Hematopoietic multipotent progenitor cell treated with erythropoietin and hydrocortisone succinate and interleukin-3 and kit ligand, for 17 days (in vitro differentiated cells): Measurements from ENCODE around the gene ADH7.
"Not testable (repeated sequence)": the region's sequence is repeated elsewhere in the genome, so short reads cannot be mapped to it uniquely, and the experiment has no call there.

Experiments
- DNase-seq: peaks from one replicate; pipeline ENCODE4 v3.0.0-alpha.2; 2015; ENCODE audit warnings: low spot score

The ADH7 gene

GRCh38 chr4:99415762-99416161 is 19.4 kb downstream of the ADH7 start:
- not testable (repeated sequence) for DNase-seq

DNA sequence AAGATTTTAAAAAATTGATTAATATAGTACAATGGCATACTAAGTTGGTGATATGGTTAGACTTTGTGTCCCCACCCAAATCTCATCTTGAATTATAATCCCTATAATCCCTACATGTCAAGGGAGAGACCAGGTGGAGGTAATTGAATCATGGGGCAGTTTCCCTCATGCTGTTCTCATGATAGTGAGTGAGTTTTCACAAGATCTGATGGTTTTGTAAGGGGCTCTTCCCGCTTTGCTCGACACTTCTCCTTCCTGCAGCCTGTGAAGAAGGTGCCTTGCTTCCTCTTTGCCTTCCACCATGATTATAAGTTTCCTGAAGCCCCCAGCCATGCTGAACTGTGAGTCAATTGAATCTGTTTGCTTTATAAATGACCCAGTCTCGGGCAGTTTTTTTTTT is 20.2 kb downstream of the ADH7 start:
- DNase-seq = not testable (repeated sequence)

GRCh38 chr4:99414401-99414800 is 20.7 kb downstream of the ADH7 start:
- no peak for DNase-seq

DNA sequence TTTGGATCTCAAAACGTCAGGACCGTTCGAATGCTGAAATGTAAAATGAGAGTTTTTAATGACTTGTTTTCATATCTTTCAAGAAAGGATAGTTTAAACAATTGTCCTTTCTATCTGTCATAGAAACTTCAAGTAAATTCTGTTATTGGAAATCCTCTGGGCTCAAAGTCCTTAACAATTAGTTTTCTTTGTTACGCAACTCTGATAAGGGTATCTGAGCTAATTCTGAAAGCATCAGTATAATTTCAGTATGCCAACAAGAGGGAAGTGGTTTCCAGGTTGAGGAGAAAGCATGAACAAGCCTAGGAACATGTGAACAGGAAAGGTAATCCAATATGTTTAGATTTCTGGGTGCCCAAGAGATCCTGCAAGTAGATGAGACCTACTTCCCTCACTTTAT is 22.0 kb downstream of the ADH7 start:
- no peak for DNase-seq

DNA sequence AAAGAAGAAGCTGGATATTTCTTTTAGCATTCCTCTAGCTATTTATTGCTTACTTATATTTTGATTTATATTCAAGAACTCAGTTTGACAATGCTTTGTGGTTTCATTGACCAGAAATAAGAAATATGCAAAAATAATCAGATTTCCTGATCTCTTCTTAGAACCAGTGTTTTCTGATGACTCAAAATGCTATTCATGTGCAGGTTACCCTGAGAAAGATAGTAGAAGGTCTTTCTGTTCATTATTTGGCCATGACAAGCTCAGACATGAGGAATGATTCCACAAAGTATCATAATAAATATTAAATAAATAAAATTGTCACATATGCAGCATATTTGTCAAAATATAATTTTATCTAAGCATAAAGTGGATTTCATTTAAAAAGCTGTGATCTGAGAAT is 24.1 kb downstream of the ADH7 start:
- DNase-seq = no peak

DNA sequence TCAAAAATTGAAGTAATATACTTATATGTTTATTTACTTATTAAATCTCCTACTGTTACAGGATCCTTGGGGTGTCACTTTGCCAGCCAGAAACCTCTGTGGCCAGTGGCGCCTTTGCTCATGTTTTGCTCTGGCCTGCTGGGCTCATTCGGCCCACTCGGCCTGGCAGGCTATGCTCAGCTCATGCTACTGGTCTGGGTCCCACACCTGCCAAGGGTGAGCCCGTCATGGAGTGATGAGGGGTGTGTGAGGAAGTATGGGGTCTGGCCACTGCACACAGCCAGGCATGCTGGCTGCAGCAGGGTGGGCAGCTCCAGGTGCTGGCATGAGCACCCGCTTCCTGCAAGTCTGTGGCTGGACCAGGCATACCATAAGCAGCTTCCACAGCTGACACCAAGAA is 25.1 kb downstream of the ADH7 start:
- no peak for DNase-seq

GRCh38 chr4:99408346-99408745 is 26.8 kb downstream of the ADH7 start:
- no peak for DNase-seq

- DNase-seq = peak; percentile 42
These were observed 29.6 kb downstream of the ADH7 start for GRCh38 chr4:99405433-99406115.

GRCh38 chr4:99404595-99405287 is 30.4 kb downstream of the ADH7 start:
- DNase-seq = no peak

- no peak for DNase-seq
These were observed 31.6 kb downstream of the ADH7 start for GRCh38 chr4:99403380-99404184.

DNA sequence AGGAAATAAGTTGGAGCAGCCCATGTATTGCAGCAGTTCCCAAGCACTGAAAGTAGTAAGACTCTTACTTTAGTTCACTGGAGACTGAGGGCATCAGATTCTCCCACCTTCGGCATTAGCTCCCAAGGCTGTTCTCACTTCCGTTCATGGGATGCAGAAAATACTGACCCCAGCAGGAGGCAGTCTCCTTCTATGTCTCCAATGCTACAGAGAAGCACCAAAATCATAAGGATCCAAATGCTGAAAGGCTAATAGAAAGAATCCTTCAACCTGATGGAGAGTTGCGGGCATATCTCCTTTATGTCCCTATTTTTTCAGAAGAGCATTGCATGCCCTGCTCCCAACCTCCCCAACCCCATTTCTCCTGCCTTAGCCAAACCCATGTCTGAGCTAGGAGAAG is 32.4 kb downstream of the ADH7 start:
- DNase-seq = no peak

- no peak for DNase-seq
These were observed 34.3 kb downstream of the ADH7 start for GRCh38 chr4:99400831-99401230.

DNA sequence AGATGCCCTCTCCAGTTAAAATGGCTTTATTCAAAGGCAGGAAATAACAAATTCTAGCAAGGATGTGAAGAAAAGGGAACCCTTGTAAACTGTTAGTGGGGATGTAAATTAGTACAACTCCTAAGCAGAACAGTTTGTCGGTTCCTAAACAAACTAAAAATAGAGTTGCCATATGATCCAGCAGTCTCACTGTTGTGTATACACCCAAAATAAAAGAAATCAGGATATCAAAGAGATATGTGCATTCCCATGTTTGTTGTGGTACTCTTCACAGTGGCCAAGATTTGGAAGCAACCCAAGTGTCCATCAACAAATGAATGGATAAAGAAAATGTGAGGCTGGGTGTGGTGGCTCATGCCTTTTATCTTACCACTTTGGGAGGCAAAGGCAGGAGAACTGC is 36.1 kb downstream of the ADH7 start:
- DNase-seq = no peak

DNA sequence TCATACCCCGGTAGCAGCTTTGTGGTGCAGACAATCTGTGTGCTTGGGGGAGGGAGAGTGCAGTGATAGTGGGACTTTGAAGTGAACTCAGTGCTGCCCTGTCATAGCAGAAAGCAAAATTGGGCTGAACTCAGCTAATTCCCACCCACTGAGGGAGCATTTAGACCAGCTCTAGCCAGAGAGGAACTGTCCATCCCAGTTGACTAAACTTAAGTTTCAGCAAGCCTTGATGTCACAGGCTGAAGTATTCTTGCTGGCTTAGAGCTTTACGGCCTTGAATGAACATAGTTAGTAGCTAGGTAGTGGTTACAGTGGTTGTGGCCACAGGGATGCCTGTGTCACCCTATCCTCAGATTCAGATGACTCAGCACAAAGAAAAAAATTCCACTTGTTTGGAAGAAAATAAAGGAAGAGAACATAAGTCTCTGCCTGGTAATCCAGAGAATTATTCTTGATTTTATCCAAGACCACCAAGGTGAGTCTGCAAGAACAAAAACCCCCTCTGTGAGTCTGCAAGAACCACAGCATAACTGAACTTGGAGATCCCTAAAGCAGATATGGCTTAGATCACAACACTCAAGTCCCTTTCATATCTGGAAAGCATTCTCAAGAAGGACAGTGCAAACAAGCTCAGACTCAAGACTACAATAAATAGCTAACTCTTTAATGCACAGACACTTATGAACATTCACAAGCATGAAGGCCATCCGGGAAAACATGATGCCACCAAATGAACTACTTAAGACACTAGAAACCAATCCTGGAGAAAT is 39.4 kb downstream of the ADH7 start:
- DNase-seq = no peak

DNA sequence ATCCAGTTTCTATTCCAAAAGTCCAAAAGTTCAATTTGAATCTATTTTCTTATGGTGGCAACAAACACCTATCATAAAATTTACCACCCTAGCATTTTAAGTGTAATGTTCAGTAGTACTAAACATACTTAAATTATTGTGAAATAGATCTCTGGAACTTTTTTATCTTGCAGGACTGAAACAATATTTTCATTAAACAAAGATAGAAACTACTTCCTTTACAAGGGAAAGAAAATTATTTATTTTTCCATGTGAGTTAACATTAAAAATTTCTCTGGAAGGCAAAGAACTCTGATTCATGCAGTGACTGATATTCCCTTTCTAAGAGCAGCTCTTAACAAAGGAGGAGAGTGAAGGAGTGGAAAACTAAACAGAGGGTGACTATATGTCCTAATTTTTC is 40.2 kb downstream of the ADH7 start:
- no peak for DNase-seq

DNA sequence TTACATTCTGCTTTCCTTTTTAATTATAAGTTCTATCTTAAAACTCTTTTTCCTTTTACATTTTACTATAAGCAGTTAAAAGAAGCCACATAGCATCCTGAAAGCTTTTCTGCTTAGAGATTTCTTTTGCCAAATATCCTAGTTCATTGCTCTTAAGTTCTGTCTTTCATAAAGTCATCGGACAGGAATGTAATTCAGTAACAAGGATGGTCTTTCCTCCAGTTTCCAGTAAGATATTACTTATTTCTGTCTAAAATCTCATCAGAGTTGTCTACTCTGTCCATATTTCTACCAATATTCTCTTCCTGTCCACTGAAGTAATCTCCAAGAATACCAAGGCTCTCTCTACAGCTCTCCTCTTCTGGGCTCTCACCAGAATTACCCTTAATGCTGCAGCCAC is 45.1 kb downstream of the ADH7 start:
- no peak for DNase-seq

- DNase-seq = no peak
These were observed 45.5 kb downstream of the ADH7 start for GRCh38 chr4:99389606-99390005.

DNA sequence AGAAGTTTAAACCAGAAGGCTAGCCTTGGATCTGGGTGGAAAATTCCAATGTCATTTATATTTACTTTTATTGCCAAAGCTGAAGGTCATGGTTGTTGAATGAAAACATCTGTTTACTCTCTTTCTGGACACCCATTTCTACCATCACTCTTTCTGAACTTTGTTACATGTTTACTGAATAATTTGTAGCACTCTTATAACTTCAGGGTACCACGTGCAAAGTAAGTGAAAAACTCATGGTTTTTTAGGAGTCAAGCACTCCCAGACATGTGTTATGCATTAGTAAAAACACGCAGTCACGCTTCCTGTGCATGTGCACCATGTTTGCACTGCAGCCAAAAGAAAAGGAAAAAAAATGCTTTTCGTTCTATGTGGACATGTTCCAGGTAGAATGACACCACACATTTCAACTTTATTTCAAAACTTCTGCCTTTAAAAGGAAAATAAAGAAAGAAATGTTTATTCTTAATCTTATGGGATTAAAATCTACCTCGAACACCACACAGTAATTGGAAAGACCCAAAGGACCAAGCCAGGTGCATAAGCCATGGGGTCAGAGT is 51.2 kb downstream of the ADH7 start:
- DNase-seq = no peak

GRCh38 chr4:99383399-99383798 is 51.7 kb downstream of the ADH7 start:
- no peak for DNase-seq

DNA sequence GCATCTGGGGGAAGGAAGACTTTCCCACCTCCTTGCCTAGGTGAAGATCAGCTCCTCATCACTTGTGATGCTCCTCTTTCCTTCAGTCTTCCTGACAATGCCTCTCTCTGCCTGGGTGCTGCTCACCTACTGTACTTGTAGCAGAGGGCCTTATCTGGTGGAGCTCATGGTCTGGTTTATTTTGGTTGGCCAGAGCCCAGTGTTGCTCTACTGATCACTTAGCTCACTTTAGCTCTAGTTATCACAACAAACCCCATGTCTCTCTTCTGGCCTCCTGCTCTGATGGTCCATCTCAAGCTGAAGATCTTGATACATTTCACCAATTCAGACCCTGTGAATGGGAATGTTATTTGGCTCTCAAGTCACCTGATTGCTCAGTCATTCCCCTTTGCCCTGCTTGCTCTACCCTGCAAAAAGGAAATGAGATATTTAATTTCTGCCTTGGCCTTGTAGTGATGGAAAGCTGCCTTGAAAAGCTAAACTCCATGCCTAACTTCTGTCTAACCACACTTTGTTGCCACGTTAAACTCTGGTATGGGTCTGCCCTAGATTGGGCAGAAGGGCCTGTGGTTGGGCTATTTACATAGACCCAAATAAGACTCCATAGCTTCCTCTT is 52.3 kb downstream of the ADH7 start:
- no peak for DNase-seq

DNA sequence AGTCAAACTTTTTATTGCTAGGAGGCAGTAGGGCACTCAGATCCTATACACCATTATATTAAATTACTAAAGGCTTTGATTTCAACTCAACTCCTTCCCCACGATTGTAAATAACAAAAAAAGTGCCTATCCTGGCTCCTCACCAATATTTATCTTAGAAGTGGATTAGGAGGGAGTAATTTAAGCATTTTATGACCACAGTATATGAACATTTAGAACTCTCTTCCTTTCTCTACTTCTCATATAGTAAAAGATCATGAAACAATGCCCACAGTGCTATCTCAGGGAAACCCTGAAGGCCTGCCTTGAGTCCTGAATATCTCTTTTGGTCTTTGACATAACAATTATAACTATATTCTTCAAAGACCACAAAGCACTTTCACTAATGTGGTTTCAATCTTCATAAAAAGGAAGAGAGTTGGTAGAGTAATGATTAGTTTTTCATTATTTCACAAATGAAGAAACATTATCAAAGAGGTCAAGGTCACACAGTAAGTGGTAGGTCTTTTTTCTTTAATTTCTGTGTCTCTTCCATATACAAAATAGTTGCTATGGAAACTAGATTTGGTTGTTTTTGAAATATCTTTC is 53.5 kb downstream of the ADH7 start:
- no peak for DNase-seq
